ENCODE data around the gene PSAPL1. TPM values are rescaled to one million over a fixed set of nuclear protein-coding genes. Genes with fewer than 3 reads are reported as not detected.

Gene PSAPL1
- total RNA-seq, 1 experiment from 2014 or later: not detected

- in situ Hi-C loops (cut with HindIII; ENCODE audit: low pct_unique_long_range_greater_than_20kb, low sequenced_read_pairs) (no loop called here), intact Hi-C loops (cut with micrococcal nuclease; ENCODE audit: unreplicated experiment) (no loop called here)
- DNase-seq (ENCODE audit: low read depth, low spot score): no peak
- BruUV-seq (replicated peaks): no TSS peak
- Histone ChIP-seq H3K27me3 (ENCODE audit: control insufficient read depth, insufficient read depth, low read length) (peaks cover 2% of the 10 kb centered on the region; the same call in 1 of the 2 replicates), H3K9me3 (ENCODE audit: control insufficient read depth, insufficient read depth, low read depth, low read length) (no peaks in the 10 kb centered on the region), H3K4me1 (ENCODE audit: control insufficient read depth, insufficient read depth, low read length) (no peaks in the 10 kb centered on the region), H3K4me3 (ENCODE audit: low read depth in 2 of 2, low read length in 2 of 2) (no peak overlapping the region), H3K36me3 (ENCODE audit: control insufficient read depth, insufficient read depth, low read length) (no peaks in the 10 kb centered on the region), H3K27ac (ENCODE audit: low read length) (no peak overlapping the region)
- TF ChIP-seq SIN3A (IDR thresholded peaks at IDR 0.05; ENCODE audit: borderline replicate concordance, insufficient read depth, low read depth, low read length) (no peak), CTCF (IDR thresholded peaks at IDR 0.05) (no peak), REST (IDR thresholded peaks at IDR 0.05; ENCODE audit: insufficient read depth in 1 of 2, low read depth in 2 of 2, low read length in 1 of 2) (no peak)
- no peak for ATAC-seq
- ChIA-PET POLR2A (interaction anchor here (0.6 kb wide), 1 partner anchor 157 kb away, joined by 17 read pairs; no protein-coding TSS in a partner anchor), CTCF (no interaction called here)
These were observed 33.9 kb downstream of the PSAPL1 start for GRCh38 chr4:7400671-7401298.

GRCh38 chr4:7399440-7400234 is 35.1 kb downstream of the PSAPL1 start:
- DNase-seq (ENCODE audit: low read depth, low spot score) (no peak), ATAC-seq (no peak)
- ChIA-PET CTCF (no interaction called here), POLR2A (interaction anchor here (0.6 kb wide), 1 partner anchor 158 kb away, joined by 17 read pairs; no protein-coding TSS in a partner anchor)
- Histone ChIP-seq H3K9me3 (ENCODE audit: control insufficient read depth, insufficient read depth, low read depth, low read length) (no peaks in the 10 kb centered on the region), H3K4me3 (ENCODE audit: low read depth in 2 of 2, low read length in 2 of 2) (no peak overlapping the region), H3K36me3 (ENCODE audit: control insufficient read depth, insufficient read depth, low read length) (no peaks in the 10 kb centered on the region), H3K4me1 (ENCODE audit: control insufficient read depth, insufficient read depth, low read length) (no peaks in the 10 kb centered on the region), H3K27ac (ENCODE audit: low read length) (no peak overlapping the region), H3K27me3 (ENCODE audit: control insufficient read depth, insufficient read depth, low read length) (peaks cover 2% of the 10 kb centered on the region; the same call in 1 of the 2 replicates)
- no TSS peak for BruUV-seq (replicated peaks)
- in situ Hi-C loops (cut with HindIII; ENCODE audit: low pct_unique_long_range_greater_than_20kb, low sequenced_read_pairs): no loop called here
- TF ChIP-seq TCF7L2 (IDR thresholded peaks at IDR 0.05; ENCODE audit: low read depth, low read length) (no peak), CTCF (IDR thresholded peaks at IDR 0.05) (no peak), REST (IDR thresholded peaks at IDR 0.05; ENCODE audit: insufficient read depth in 1 of 2, low read depth in 2 of 2, low read length in 1 of 2) (no peak), POLR2AphosphoS5 (IDR thresholded peaks at IDR 0.05; ENCODE audit: low read depth, low read length) (no peak), SIN3A (IDR thresholded peaks at IDR 0.05; ENCODE audit: borderline replicate concordance, insufficient read depth, low read depth, low read length) (no peak)
- intact Hi-C loops (cut with micrococcal nuclease; ENCODE audit: unreplicated experiment): no loop called here
